Spleen (tissue), 7 donors: ENCODE results near the gene RERE.

Experiments
- POLR2AphosphoS5 ChIP-seq, 3 donors: sonication (generic); formaldehyde crosslinking; IDR thresholded peaks; one replicate each; pipeline ENCODE4 v1.5.1; 2017; ENCODE audit warnings: antibody characterized with exemption in 3 of 3
- TF ChIP-seq, protein P1 (sequence below), 11 experiments: fragments of 200-600 bp in 7 of 11; fragments of 450-650 bp in 4 of 11; sonication (generic) in 4 of 11; IDR thresholded peaks in 8 of 11; conservative IDR thresholded peaks in 3 of 11; 1 replicate in 7 of 11; 2 replicates in 4 of 11; pipeline versions ENCODE4 v1.4.0 to v1.8.0; 2016 to 2021; ENCODE audit warnings: antibody characterized with exemption in 11 of 11, inconsistent platforms in 4 of 11, mild to moderate bottlenecking in 1 of 11
- donor health status: DM: no; HTN: no; CAD: no; lungs with moderate emphysema.
- donor health status: DM: no; HTN: no; CAD: no.
- donor health status: DM: no; HTN: no; CAD: no.

DNA sequence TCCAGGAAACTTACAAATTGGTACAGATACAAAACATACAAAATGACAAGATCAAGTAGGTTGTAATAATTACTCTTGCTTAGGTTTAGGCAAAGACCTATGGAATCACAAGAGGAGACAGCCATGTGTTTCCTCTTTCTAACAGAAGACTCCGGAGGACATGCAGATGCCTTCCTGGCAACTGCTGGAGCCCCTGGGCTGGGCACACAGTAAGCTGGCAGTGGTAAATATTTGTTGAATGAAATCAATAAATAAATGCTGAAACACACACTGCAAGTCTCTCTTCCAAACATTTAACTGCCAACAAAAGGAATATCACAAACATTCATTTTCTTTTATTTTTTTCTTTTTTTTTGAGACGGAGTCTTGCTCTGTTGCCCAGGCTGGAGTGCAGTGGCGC lies 350.1 kb downstream of the RERE start:
- no peak for TF ChIP-seq POLR2AphosphoS5 (IDR thresholded peaks at IDR 0.05)
- TF ChIP-seq, protein P1, sequence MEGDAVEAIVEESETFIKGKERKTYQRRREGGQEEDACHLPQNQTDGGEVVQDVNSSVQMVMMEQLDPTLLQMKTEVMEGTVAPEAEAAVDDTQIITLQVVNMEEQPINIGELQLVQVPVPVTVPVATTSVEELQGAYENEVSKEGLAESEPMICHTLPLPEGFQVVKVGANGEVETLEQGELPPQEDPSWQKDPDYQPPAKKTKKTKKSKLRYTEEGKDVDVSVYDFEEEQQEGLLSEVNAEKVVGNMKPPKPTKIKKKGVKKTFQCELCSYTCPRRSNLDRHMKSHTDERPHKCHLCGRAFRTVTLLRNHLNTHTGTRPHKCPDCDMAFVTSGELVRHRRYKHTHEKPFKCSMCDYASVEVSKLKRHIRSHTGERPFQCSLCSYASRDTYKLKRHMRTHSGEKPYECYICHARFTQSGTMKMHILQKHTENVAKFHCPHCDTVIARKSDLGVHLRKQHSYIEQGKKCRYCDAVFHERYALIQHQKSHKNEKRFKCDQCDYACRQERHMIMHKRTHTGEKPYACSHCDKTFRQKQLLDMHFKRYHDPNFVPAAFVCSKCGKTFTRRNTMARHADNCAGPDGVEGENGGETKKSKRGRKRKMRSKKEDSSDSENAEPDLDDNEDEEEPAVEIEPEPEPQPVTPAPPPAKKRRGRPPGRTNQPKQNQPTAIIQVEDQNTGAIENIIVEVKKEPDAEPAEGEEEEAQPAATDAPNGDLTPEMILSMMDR (IDR thresholded peaks at IDR 0.05 in 8 of 11, conservative IDR thresholded peaks at IDR 0.05 in 3 of 11), result no peak
